Ureter (tissue), 1 donor: ENCODE measurements around the gene PRDM15. TPM values are rescaled to one million over a fixed set of nuclear protein-coding genes. Genes with fewer than 3 reads are reported as not detected.

Experiments
- DNase-seq: peaks from one replicate; pipeline ENCODE4 v3.0.0-alpha.2; 2020; ENCODE audit warnings: low spot score
- total RNA-seq: library from RNA; stranded (reverse); gene quantifications from one replicate; pipeline ENCODE4 v1.2.4, GENCODE V29; 2023
- donor health status: DM: yes; HTN: yes; CAD: no.

Gene PRDM15
- total RNA-seq, 1 donor from 2014 or later, result 14.1 TPM

DNA sequence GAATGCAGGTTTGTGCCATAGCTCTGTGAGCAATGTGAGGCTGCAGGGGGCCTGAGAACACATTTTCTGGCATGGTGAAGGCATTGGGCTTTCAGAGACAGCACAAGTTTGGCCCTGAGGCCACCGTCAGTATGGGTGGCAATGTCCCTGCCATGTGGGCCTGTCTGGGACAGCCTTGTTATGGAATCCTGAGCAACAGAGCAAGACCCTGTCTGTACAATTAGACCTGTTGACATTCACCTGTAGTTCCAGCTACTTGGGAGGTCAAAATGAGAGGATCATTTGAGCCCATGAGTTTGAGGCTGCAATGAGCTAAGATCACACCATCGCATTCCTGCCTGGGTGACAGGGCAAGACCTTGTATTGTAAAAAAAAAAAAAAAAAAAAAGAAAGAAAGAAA, 35.6 kb downstream of the PRDM15 start:
- no peak for DNase-seq

DNA sequence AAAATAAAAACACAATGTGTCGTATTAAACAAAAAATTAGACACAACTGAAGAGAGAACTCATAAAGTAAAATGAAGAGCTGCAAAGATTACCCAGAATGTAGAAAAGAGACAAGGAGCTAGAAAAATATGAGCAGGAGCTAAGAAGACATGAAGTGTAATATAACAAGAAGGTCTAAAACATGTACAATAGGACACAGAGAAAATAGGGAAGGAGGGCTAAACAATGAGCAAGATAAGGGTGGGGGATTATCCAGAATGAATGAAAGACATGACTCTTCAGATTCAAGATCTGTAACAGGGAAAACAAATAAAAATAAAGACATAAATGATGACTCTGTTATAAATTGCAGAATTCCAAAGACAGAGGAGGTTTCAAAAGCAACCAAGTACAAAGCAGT, 38.3 kb downstream of the PRDM15 start:
- no peak for DNase-seq

GRCh38 chr21:41839387-41840000, 39.6 kb downstream of the PRDM15 start:
- no peak for DNase-seq

- DNase-seq, result no peak
Measured at GRCh38 chr21:41837756-41838297, 41.3 kb downstream of the PRDM15 start.

- DNase-seq, result no peak
Measured at GRCh38 chr21:41836166-41837015, 42.8 kb downstream of the PRDM15 start.

DNA sequence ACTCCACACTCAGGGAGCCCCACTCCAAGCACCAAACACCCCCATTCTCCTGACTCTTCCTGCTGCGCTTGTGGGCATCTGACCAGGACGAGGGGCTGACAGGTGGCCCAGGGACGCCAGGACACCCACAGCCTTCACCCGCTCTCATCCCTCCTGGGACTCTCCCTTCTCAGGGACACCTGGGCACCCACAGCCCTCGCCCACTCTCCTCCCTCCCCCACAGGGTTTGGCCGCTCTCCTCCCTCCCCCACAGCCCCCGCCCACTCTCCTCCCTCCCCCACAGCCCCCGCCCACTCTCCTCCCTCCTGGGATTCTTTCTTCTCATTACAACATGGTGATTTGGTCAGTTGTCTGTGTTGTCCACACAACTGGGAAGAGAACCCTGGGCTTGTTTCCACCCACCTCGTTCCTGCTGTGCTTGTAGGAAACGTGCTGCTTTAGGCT, 43.4 kb downstream of the PRDM15 start:
- no peak for DNase-seq

- no peak for DNase-seq
Measured at GRCh38 chr21:41834926-41835663, 44.0 kb downstream of the PRDM15 start.

DNA sequence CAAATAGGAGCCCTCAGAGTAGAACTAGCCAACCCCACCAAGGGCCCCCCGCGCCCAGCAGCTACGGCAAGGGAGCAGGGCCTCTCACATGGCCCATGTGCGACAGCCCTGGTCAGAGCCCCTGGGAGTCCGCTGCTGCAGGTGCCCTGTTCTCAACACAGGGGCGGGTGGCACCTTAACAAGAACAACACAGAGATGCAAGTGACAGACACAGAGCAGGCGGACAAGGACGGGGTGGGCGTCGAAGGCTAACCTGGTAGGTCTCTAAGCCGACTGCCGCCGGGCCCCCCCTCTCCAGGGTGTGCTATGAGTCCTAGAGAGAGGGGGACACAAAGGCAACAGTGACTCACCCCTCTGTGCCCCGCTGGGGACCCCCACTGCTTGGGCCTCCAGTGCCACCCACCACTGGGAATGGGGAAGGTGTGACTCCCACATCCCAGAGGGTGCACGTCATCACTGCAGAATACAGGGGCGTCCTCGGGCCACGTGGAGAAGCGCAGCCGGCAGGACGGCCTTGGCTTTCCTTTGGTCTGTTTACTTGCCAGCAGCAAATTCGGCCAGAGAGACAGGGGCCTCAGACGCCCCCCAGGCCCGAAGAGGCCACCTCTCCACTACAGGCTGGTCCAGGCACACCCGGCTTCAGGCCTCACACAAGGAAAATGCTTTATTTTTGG, 44.8 kb downstream of the PRDM15 start:
- no peak for DNase-seq

GRCh38 chr21:41833497-41834115, 45.5 kb downstream of the PRDM15 start:
- DNase-seq, result no peak

- DNase-seq, result no peak
Measured at GRCh38 chr21:41832596-41833496, 46.3 kb downstream of the PRDM15 start.

- DNase-seq, result no peak
Measured at GRCh38 chr21:41831866-41832595, 47.1 kb downstream of the PRDM15 start.

GRCh38 chr21:41831453-41831831, 47.7 kb downstream of the PRDM15 start:
- DNase-seq, result no peak

- no peak for DNase-seq
Measured at GRCh38 chr21:41830764-41831452, 48.2 kb downstream of the PRDM15 start.

DNA sequence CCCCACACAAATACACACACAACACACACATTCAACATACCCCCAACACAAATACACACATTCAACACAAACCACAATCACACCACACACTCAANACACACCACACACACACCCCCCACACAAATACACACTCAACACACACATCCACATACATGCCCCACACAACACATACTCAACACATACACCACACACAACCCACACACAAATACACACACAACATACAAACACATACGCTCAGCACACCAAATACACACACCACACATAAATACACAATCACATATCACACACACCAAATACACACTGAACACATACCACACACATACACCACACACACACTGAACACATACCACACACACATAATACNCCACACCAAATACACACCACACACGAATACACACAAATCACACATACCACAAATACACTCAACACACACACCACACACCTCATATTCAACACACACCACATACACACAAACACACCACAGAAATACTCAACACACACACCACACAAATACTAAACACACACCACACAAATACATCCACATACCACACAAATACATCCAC, 48.9 kb downstream of the PRDM15 start:
- no peak for DNase-seq

GRCh38 chr21:41828884-41829360, 50.2 kb downstream of the PRDM15 start:
- no peak for DNase-seq

GRCh38 chr21:41827951-41828883, 50.9 kb downstream of the PRDM15 start:
- DNase-seq, result no peak

DNA sequence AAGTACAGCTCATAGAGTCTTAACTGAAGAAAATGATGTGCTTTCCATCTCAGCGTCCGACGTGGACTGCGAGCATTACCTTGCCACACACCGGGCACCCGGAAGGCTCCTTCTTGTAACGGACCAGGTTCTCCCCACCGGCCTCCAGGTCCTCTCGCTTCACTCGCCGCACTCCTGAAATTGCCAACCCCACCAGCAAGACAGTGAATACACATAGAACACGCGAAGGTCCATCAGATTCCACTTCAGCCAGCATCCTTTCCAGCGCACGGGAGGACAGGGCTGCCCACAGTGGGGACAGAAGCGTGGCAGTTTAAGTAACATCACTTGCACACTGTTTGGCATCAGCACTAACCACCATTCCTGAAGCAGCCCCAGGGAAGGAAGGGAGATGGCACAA, 53.3 kb downstream of the PRDM15 start:
- DNase-seq, result no peak
